ENCODE measurements around the gene HOXD9. TPM values are rescaled to one million over a fixed set of nuclear protein-coding genes. Genes with fewer than 3 reads are reported as not detected.

HOXD9 gene
- total RNA-seq, 2 experiments from 2014 or later, result not detected

DNA sequence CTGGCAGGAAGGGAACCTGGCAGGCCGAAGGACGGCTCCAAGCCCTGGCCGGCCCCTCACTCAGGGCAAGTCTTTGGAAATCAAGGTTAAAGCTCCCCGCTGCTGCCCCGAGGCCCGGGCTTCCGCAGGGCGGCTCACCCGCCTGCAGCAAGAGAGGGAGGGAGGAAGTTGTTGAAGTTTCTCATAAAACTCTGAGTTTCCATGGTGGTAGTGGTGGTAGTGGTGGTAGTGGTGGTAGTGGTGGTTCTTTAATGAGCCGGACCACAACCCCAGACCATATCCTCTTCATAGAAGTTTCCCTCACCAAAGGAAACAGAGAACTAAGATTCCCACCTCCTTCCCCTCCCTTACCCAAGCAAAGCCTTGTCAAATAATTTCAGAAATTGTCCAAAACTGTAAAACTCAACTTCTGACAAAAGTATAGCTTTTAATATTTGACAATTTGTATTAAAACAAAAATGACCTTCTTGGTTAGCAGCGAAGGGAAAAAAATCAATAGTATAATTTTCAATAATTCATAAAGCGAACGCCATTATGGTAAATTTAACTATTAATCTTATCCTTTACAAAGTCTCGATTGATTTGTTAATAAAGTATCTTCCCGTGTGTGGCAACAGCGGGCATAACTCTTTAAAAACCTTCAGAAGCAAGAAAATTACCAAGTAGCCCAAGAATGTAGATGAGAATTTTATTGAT, 7.4 kb upstream of the HOXD9 start:
- H3K27ac Mint-ChIP-seq, result no peak overlapping the region

DNA sequence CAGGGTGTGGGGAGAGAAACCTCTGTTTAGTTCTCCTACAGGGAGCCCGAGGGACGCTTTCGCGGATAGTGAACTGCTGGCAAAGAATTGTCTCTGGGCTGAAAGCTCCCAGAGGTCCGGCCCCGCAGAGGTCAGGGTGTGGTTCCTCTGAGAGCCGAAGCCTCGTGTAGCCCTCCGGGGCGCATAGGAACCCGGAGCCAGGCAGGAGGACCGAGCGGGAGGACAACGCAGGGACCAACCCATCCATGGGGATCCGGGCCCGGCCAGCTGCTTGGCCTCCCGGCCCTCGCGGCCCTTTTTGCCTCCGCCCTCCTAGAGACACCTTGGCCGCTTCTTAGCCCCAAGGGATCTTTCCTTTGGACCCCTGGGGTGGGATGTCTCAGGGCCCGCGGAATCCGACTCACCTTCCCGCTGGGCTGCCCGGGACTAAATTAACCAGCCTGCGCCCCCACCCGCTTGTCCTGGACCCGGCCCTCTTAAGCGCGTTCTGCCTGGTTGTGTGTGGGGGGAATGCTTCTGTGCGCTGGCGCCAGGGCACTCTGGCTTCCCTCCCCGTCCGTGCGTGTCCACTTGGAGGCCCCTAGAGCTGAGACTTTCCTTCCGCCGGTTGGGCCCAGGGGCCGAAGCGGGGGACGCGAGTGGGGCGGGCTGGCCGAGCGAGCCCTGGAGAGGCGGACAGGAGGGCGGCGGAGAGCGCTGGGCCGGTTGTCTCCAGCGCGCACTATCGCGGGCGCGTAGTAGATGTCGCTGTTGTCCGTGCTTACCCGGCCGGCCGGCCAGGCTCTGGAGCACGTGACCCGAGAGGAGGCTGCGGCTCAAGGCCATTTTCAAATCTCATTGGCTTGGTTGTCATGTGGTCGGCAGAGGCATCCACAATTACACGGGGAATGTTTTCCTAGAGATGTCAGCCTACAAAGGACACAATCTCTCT, 6.4 kb upstream of the HOXD9 start, which contains the start of gene HOXD10:
HOXD10 (plus strand) TSS at position 896 of the 931 bp plus-strand sequence. CDS start 56 bp downstream, outside the sequence.
- H3K27ac ChIP-seq (ENCODE audit: low read depth in 1 of 2, low read length in 2 of 2), result no peak within 1 kb of the TSS
- Mint-ChIP-seq H3K4me1 (ENCODE audit: low read depth) (peaks cover 7% of the 10 kb centered on the region), H3K9me3 (no peaks in the 10 kb centered on the region), H3K27ac (peak within 1 kb of the TSS; percentile 9), H3K36me3 (ENCODE audit: low read depth) (peaks cover 10% of the 10 kb centered on the region), H3K27me3 (peaks cover 98% of the 10 kb centered on the region), H3K4me3 (no peak within 1 kb of the TSS)
- CTCF ChIA-PET, result interaction anchor here (1.3 to 1.8 kb wide), 2 partner anchors 11 kb away, joined by 4 read pairs; no protein-coding TSS in a partner anchor
- H3K27me3 ChIP-seq (ENCODE audit: control insufficient read depth in 1 of 2, insufficient read depth in 2 of 2, low read length in 2 of 2), result peaks cover 99% of the 10 kb centered on the region in 2 experiments
- TF ChIP-seq, protein P1, sequence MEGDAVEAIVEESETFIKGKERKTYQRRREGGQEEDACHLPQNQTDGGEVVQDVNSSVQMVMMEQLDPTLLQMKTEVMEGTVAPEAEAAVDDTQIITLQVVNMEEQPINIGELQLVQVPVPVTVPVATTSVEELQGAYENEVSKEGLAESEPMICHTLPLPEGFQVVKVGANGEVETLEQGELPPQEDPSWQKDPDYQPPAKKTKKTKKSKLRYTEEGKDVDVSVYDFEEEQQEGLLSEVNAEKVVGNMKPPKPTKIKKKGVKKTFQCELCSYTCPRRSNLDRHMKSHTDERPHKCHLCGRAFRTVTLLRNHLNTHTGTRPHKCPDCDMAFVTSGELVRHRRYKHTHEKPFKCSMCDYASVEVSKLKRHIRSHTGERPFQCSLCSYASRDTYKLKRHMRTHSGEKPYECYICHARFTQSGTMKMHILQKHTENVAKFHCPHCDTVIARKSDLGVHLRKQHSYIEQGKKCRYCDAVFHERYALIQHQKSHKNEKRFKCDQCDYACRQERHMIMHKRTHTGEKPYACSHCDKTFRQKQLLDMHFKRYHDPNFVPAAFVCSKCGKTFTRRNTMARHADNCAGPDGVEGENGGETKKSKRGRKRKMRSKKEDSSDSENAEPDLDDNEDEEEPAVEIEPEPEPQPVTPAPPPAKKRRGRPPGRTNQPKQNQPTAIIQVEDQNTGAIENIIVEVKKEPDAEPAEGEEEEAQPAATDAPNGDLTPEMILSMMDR (IDR thresholded peaks at IDR 0.05), result no peak
- ATAC-seq (ENCODE audit: poor library complexity) (no peak), DNase-seq (no peak)
- POLR2A ChIA-PET, result interaction anchor here (0.6 kb wide), 1 partner anchor 999 kb away, joined by 3 read pairs; no protein-coding TSS in a partner anchor
- H3K9me3 ChIP-seq (ENCODE audit: control insufficient read depth in 1 of 2, insufficient read depth in 1 of 2, low read length in 2 of 2), result peaks cover 10 to 70% of the 10 kb centered on the region in 2 experiments
- H3K4me3 ChIP-seq (ENCODE audit: low read length), result no peak within 1 kb of the TSS
- H3K36me3 ChIP-seq (ENCODE audit: insufficient read depth, low read length), result no peaks in the 10 kb centered on the region
- peaks cover 6% of the 10 kb centered on the region for H3K4me1 ChIP-seq (ENCODE audit: insufficient read depth, low read length)
- intact Hi-C loops (cut with DNase I, micrococcal nuclease), result loop anchor here in 1 of 2 experiments (5.0 kb wide), 1 partner anchor 34 kb away; the partner anchor contains the start of gene EVX2

More for the DNA sequence above, 7.4 kb upstream of the HOXD9 start:
- ChIA-PET CTCF (interaction anchor here (1.3 kb wide), 1 partner anchor 12 kb away, joined by 4 read pairs; no protein-coding TSS in a partner anchor), POLR2A (no interaction called here)
- no peak overlapping the region for H3K4me3 Mint-ChIP-seq
- intact Hi-C loops (cut with DNase I, micrococcal nuclease), result loop anchor here (5.0 kb wide), 2 partner anchors 33 to 38 kb away; partner anchors contain the start of gene EVX2 (in 1 of the 2)
- H3K27me3 Mint-ChIP-seq, result peaks cover 98% of the 10 kb centered on the region
- H3K4me1 Mint-ChIP-seq (ENCODE audit: low read depth), result peaks cover 7% of the 10 kb centered on the region
- TF ChIP-seq, protein P1 (IDR thresholded peaks at IDR 0.05), result no peak
- H3K9me3 Mint-ChIP-seq, result no peaks in the 10 kb centered on the region
- Histone ChIP-seq H3K27ac (ENCODE audit: low read depth in 1 of 2, low read length in 2 of 2) (no peak overlapping the region), H3K27me3 (ENCODE audit: control insufficient read depth in 1 of 2, insufficient read depth in 2 of 2, low read length in 2 of 2) (peaks cover 99% of the 10 kb centered on the region in 2 experiments), H3K4me3 (ENCODE audit: low read length) (no peak overlapping the region), H3K4me1 (ENCODE audit: insufficient read depth, low read length) (peaks cover 7% of the 10 kb centered on the region), H3K9me3 (ENCODE audit: control insufficient read depth in 1 of 2, insufficient read depth in 1 of 2, low read length in 2 of 2) (peaks cover 10 to 67% of the 10 kb centered on the region in 2 experiments), H3K36me3 (ENCODE audit: insufficient read depth, low read length) (no peaks in the 10 kb centered on the region)
- H3K36me3 Mint-ChIP-seq (ENCODE audit: low read depth), result peaks cover 10% of the 10 kb centered on the region
- DNase-seq (no peak), ATAC-seq (ENCODE audit: poor library complexity) (no peak)

Measured in CD4-positive, alpha-beta T cell (primary cell).